ENCODE results near the gene MEIS1. TPM values are rescaled to one million over a fixed set of nuclear protein-coding genes. Genes with fewer than 3 reads are reported as not detected.

Gene MEIS1
- total RNA-seq, 1 donor, result 107 TPM

DNA sequence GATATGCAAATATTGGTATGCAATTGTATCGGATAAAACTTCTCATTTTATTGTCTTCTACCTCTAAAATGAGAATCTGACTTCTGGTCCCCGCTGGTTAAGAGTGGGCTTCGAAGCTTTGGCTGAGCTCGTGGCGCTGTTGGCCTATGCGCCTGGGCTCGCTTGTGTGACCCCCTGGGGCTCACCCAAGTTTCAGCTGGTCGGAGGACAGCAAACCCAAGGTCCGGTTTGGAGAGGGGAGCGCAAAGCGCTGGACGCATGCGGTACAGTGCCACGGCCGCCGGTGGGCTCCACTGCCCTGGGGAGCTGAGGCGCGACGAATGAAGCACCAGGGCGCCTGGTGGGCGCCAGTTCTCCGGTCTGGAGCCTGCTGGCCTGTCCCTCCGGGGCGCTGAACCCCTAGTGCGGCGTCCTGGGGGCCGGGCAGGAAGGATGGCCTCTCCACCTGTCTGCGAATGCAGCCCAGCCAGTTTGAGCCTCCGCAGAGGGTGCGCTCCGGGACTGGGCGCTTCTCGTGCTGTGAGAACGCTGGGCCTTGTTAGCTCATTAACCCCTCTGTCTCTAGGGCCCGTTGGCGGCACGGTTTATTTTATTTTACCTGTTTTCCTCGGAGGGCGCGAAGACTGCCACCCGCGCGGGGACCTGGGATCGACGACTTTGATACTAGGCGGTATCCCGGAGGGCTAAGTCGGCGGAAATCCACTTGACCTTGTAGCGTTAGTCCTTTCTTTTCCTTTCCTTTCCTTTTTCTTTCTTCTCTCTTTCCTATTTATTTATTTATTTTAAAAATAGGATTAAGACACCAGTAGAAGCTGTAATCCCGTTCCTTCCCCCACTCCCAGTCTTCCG lies 10.4 kb downstream of the MEIS1 start:
- peak overlapping the region; percentile 85 for H3K4me3 ChIP-seq (ENCODE audit: low read depth, low read length)
- TF ChIP-seq CTCF (IDR thresholded peaks at IDR 0.05; ENCODE audit: insufficient read depth, low read depth, low read length), result peak; percentile 43
- peak; percentile 73 for DNase-seq (ENCODE audit: low read depth)

- DNase-seq (ENCODE audit: low read depth), result peak; percentile 86
- H3K4me3 ChIP-seq (ENCODE audit: low read depth, low read length), result peak overlapping the region; percentile 85
- peak; percentile 37 for TF ChIP-seq CTCF (IDR thresholded peaks at IDR 0.05; ENCODE audit: insufficient read depth, low read depth, low read length)
These were observed 11.3 kb downstream of the MEIS1 start for GRCh38 chr2:66445925-66446871.

DNA sequence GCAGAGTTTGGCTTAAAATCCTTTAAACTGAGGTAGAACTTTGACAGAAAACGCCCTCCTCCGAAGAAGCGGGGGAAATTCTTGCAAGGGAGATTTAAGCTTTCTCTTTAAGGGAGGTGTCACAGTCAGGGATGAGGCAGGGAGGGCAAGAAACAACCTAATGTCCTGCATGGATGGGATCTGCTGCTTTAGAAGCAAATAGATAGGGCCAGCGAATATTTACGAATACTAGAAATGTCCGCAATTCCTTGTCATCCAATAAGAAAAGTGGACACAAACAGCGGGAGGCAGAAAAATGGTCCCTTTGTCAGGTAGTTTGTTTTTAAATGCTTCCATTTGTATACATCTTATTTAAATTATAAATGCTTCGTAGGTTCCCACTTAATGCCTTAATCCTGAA lies 12.0 kb downstream of the MEIS1 start:
- peak; percentile 55 for DNase-seq (ENCODE audit: low read depth)
- TF ChIP-seq CTCF (IDR thresholded peaks at IDR 0.05; ENCODE audit: insufficient read depth, low read depth, low read length), result no peak
- peak overlapping the region; percentile 85 for H3K4me3 ChIP-seq (ENCODE audit: low read depth, low read length)

GRCh38 chr2:66447677-66448076 lies 12.8 kb downstream of the MEIS1 start:
- TF ChIP-seq CTCF (IDR thresholded peaks at IDR 0.05; ENCODE audit: insufficient read depth, low read depth, low read length), result no peak
- DNase-seq (ENCODE audit: low read depth), result peak; percentile 50
- H3K4me3 ChIP-seq (ENCODE audit: low read depth, low read length), result peak overlapping the region; percentile 85

GRCh38 chr2:66448136-66448991 lies 13.4 kb downstream of the MEIS1 start:
- peak; percentile 28 for DNase-seq (ENCODE audit: low read depth)
- H3K4me3 ChIP-seq (ENCODE audit: low read depth, low read length), result no peak overlapping the region

More at GRCh38 chr2:66448136-66448991, 13.4 kb downstream of the MEIS1 start:
- no peak for TF ChIP-seq CTCF (IDR thresholded peaks at IDR 0.05; ENCODE audit: insufficient read depth, low read depth, low read length)

All from fibroblast of villous mesenchyme (primary cell).